Activated T-cell treated with anti-CD3 and anti-CD28 coated beads, Interleukin-2, amount 50 U/mL, for 24 hours (primary cell): ENCODE measurements around the gene POC5.
"Not testable (repeated sequence)": the region's sequence is repeated elsewhere in the genome, so short reads cannot be mapped to it uniquely, and the experiment has no call there.

Experiments
- DNase-seq: peaks from one replicate; pipeline ENCODE4 v3.0.0-alpha.2; 2020
- H3K27ac Mint-ChIP-seq: 2 replicates; pipeline ENCODE4 v1.8.0; 2020; ENCODE audit warnings: mild to moderate bottlenecking, mixed read lengths
- H3K27me3 Mint-ChIP-seq: 2 replicates; pipeline ENCODE4 v1.8.0; 2020; ENCODE audit warnings: mixed read lengths
- H3K36me3 Mint-ChIP-seq: 2 replicates; pipeline ENCODE4 v1.8.0; 2020; ENCODE audit warnings: low read depth, mixed read lengths
- H3K4me1 Mint-ChIP-seq: 2 replicates; pipeline ENCODE4 v1.8.0; 2020; ENCODE audit warnings: low read depth, mixed read lengths
- H3K4me3 Mint-ChIP-seq: 2 replicates; pipeline ENCODE4 v1.8.0; 2020; ENCODE audit warnings: mild to moderate bottlenecking, moderate library complexity, mixed read lengths
- H3K9me3 Mint-ChIP-seq: 2 replicates; pipeline ENCODE4 v1.8.0; 2020; ENCODE audit warnings: mixed read lengths

Gene POC5, protein sequence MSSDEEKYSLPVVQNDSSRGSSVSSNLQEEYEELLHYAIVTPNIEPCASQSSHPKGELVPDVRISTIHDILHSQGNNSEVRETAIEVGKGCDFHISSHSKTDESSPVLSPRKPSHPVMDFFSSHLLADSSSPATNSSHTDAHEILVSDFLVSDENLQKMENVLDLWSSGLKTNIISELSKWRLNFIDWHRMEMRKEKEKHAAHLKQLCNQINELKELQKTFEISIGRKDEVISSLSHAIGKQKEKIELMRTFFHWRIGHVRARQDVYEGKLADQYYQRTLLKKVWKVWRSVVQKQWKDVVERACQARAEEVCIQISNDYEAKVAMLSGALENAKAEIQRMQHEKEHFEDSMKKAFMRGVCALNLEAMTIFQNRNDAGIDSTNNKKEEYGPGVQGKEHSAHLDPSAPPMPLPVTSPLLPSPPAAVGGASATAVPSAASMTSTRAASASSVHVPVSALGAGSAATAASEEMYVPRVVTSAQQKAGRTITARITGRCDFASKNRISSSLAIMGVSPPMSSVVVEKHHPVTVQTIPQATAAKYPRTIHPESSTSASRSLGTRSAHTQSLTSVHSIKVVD

DNA sequence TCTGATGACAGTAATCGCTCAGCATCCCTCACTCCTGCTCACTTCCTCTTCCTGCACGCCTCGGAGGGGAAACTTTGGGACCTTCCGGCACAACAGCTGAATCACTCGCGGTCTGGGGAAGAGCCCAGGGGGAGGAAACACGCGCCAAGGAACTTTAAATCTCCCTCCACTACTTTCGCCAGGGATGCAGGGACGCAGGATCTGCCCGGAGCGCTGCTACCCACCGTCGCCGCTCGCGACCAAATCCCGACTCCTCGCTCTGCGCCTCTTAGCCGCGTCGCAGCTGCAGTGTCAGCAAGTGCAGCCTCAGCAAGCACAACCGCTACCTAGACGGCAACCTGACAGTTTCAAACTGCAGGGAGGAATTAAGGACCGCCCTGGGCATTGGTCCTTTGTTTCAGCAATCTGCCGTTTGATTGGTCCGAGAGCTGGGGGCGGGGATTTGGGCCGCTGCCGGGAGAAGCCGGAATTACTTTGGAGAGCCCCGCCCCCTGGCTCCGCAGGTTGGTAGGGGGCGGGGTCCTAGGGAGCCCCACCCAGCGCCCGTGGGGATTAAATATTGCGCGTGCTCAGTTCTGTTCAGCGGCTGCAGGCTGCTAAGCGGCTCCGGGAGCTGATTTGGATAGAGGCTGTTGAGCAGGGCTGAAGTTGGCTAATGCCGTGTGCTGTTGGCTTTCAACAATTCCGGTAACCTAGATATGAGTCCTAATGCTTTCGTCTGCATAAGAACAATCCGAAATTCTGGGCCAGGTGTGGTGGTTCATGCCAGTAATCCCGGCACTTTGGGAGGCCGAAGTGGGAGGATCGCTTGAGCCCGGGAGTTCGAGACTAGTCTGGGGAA lies at the start of gene POC5:
Gene POC5 (minus strand): TSS at position 356 of the 841 bp plus-strand sequence. CDS start 4,500 bp downstream, outside the sequence.
- peak within 1 kb of the TSS; percentile 96 for H3K4me3 Mint-ChIP-seq
- H3K9me3 Mint-ChIP-seq, result no peaks in the 10 kb centered on the region
- H3K36me3 Mint-ChIP-seq, result peaks cover 43% of the 10 kb centered on the region
- H3K4me1 Mint-ChIP-seq, result peaks cover 32% of the 10 kb centered on the region
- peak; percentile 99 for DNase-seq
- peak within 1 kb of the TSS; percentile 99 for H3K27ac Mint-ChIP-seq
- H3K27me3 Mint-ChIP-seq, result no peaks in the 10 kb centered on the region

DNA sequence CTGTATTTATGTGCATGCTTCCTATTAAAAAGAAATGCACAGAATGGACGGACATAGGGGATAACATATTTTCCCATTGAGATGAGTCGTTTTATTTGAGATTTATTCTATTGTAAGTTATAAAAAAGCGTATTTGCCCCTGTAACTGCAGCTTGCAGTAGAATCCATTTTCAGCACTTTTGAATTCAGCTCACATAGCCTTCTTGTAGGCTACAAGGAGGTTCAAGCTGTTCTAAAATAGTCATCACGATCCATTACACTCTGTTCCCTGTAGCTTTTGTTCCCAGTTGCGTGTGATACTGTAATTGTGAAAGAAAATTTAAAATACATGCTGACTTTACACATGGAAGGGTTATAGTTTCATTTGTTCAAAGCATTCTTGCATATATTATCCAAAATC lies 40.9 kb upstream of the POC5 start:
- H3K9me3 Mint-ChIP-seq, result no peaks in the 10 kb centered on the region
- no peaks in the 10 kb centered on the region for H3K36me3 Mint-ChIP-seq
- H3K27ac Mint-ChIP-seq, result no peak overlapping the region
- H3K4me1 Mint-ChIP-seq, result no peaks in the 10 kb centered on the region
- H3K27me3 Mint-ChIP-seq, result peaks cover 21% of the 10 kb centered on the region
- H3K4me3 Mint-ChIP-seq, result no peak overlapping the region
- DNase-seq, result no peak

DNA sequence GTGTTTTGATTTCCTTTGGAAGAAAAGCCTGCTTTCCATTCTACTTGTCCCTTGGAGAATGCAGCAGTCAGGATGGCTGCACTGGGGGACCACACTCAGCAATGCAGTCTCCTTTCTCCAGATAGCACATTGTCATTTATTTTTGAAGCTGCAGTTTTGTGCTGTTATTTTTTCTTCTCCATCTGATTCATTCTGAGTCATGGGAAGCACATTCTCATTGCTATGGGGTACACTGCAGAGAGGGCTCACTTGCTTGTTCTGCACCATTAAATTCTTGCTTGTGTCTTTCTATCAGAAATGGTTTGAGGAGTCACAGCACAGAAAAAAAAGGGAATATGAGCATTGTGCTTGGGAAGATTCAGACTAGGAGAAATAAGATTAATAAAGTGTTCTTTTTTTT lies 39.7 kb upstream of the POC5 start:
- DNase-seq, result no peak
- H3K36me3 Mint-ChIP-seq, result no peaks in the 10 kb centered on the region
- H3K4me1 Mint-ChIP-seq, result no peaks in the 10 kb centered on the region
- H3K27me3 Mint-ChIP-seq, result peaks cover 18% of the 10 kb centered on the region
- no peaks in the 10 kb centered on the region for H3K9me3 Mint-ChIP-seq
- no peak overlapping the region for H3K4me3 Mint-ChIP-seq
- no peak overlapping the region for H3K27ac Mint-ChIP-seq

DNA sequence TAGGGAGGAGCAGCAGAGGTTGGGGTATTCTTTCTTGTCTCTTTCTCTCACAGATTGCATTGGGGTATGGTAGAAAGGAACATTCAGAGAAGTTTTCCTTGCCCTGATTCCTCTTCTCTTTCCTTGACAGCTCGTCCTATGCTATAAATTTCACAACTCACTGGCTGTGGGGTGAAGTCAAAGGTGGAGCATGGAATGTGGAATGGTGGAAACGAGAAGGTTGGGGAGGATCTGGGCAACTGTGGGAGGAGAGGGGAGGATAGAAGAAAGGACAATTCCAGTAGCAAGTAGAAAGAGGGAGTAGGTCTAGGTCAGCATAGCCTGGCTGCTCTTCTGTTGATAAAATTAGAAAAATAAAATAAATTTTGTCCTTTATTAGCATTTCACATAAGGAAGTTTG lies 39.0 kb upstream of the POC5 start:
- no peaks in the 10 kb centered on the region for H3K36me3 Mint-ChIP-seq
- H3K9me3 Mint-ChIP-seq, result no peaks in the 10 kb centered on the region
- H3K4me3 Mint-ChIP-seq, result no peak overlapping the region
- no peaks in the 10 kb centered on the region for H3K4me1 Mint-ChIP-seq
- H3K27me3 Mint-ChIP-seq, result peaks cover 18% of the 10 kb centered on the region
- H3K27ac Mint-ChIP-seq, result no peak overlapping the region
- no peak for DNase-seq

DNA sequence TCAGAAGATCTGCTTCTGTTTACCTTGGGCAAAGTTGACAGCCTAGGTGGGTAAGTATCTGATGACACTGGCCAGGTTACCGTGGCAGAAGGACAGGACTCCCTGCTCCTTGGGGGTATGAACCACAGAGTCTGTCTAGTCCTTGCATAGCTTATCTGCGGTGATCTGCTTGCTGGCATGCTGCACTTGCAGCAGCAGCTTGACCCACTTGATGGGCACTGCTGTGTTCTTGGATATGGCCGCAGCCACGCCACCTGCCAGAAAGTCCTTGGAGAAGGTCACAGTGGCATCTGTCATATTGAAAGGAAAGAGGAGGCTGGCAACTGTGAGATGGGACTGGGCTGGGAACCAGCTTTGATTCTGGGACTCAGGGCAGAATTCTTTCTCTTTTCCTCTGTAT lies 35.9 kb upstream of the POC5 start:
- DNase-seq, result no peak
- Mint-ChIP-seq H3K36me3 (no peaks in the 10 kb centered on the region), H3K27ac (no peak overlapping the region), H3K4me3 (no peak overlapping the region), H3K27me3 (peaks cover 15% of the 10 kb centered on the region), H3K4me1 (no peaks in the 10 kb centered on the region), H3K9me3 (no peaks in the 10 kb centered on the region)

DNA sequence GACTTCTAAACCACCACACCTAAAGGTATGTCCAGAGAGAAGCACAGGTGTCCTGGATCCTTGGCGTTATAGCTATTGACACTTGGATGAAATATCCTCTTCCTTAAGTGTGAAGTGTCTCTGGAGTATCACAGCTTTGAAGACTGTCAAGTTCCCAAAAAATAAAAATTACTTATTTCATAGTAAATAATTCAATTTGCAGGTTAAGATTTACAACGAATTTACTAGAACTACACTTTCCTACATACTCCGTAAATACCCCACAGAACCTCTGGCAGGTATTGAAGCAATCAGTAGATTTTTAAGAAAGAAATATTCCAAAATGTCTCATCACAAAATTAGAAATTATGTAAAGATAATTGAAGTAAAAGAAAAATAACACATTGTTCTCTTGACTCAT lies 27.1 kb upstream of the POC5 start:
- Mint-ChIP-seq H3K27me3 (peaks cover 15% of the 10 kb centered on the region), H3K9me3 (no peaks in the 10 kb centered on the region), H3K4me3 (no peak overlapping the region), H3K27ac (no peak overlapping the region), H3K36me3 (no peaks in the 10 kb centered on the region), H3K4me1 (peaks cover 2% of the 10 kb centered on the region)
- no peak for DNase-seq

DNA sequence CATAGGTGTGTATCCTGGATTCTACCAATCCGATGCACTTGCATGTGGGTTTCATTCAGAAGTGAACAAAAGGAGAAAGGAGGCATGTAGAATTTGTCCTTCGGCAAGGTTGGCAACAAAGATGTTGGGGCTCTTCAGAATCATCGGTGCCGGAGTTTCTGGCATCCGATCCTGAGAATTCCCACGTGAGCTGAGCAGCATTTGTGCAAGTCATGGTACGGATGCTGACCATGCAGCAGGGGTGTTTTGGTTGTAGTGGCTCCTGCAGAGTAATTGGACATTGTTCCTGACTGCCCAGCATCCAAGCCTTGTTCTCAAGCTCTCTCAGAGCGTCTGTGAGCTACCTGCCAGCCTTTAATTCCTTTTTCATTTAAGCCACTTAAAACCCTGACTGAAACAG lies 19.0 kb upstream of the POC5 start:
- H3K4me3 Mint-ChIP-seq, result no peak overlapping the region
- no peaks in the 10 kb centered on the region for H3K9me3 Mint-ChIP-seq
- H3K36me3 Mint-ChIP-seq, result no peaks in the 10 kb centered on the region
- no peaks in the 10 kb centered on the region for H3K4me1 Mint-ChIP-seq
- no peak overlapping the region for H3K27ac Mint-ChIP-seq
- H3K27me3 Mint-ChIP-seq, result peaks cover 12% of the 10 kb centered on the region
- DNase-seq, result no peak

DNA sequence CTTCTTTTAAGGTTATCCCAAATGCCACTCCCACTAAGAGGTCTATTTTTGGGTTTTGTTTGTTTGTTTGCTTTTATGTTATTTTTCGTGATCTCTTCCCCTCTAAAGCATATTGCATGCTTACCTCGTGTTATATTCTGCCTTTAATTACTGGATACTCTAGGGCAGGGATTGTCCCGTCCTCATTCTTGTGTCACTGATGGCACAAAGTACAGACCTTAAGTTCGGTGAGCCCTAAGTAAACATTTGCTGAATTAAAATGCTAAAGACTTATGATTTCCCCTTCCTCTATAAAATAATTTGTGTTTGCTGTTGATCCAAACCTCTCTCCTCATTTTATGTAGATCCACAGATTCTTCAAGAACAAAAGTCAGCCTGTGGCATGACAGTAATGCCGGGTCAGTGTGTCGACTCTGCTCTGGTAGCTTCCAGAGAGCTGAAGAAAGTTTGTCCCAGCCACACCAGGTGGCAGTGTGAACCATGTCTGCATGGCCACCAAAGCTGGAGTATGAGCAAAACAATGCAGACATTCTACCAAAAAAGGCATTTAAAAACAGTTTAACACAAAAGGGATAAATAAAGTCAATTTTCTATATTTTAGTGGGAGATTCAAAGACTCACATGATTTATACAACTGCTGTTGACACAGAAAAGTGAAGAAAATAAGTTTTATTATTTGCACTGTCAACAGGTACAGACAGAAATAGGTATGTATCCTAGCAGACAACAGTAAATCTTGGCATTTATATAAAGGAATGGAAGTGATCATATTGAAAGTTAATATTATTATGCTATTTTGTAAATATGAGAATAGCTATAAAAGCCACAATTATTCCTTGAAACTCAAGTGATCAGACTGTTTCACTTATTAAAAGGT lies 17.9 kb upstream of the POC5 start:
- Mint-ChIP-seq H3K27me3 (peaks cover 6% of the 10 kb centered on the region), H3K4me3 (no peak overlapping the region), H3K36me3 (no peaks in the 10 kb centered on the region), H3K4me1 (no peaks in the 10 kb centered on the region), H3K27ac (no peak overlapping the region), H3K9me3 (no peaks in the 10 kb centered on the region)
- no peak for DNase-seq

DNA sequence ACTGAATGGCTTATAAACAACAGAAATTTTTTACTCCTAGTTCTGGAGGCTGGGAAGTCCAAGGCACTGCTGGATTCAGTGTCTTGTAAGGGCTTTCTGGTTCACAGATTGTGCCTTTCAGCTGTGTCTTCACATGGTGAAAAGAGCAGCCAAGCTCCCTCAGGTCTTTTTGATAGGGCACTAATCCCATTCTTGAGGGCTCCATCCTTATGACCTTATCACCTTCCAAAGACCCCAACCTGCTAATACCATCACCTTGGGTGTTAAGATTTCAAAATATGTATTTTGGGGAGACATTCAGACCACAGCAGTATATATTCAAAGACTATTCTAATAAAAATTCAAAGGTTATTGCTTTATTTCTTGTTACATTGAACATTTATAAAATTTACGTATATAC lies 16.5 kb upstream of the POC5 start:
- H3K9me3 Mint-ChIP-seq, result no peaks in the 10 kb centered on the region
- no peak for DNase-seq
- peaks cover 6% of the 10 kb centered on the region for H3K27me3 Mint-ChIP-seq
- no peak overlapping the region for H3K4me3 Mint-ChIP-seq
- no peaks in the 10 kb centered on the region for H3K36me3 Mint-ChIP-seq
- no peaks in the 10 kb centered on the region for H3K4me1 Mint-ChIP-seq
- no peak overlapping the region for H3K27ac Mint-ChIP-seq

DNA sequence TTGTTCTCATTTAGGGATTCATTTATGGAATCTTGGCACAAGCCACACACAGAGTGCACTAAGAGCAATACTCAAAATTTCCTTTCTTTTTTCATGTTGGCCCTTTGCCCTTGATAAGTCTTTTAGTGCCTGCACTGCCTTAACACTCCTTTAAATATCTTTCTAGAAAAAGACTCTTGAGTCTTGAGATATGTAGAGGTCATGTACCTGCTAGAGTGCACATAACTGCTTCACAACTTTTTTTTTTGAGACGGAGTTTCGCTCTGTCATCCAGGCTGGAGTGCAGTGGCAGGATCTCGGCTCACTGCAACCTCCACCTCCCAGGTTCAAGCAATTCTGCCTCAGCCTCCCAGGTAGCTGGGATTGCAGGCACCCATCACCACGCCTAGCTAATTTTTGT lies 14.3 kb upstream of the POC5 start:
- not testable (repeated sequence) for H3K36me3 Mint-ChIP-seq, H3K27ac Mint-ChIP-seq

DNA sequence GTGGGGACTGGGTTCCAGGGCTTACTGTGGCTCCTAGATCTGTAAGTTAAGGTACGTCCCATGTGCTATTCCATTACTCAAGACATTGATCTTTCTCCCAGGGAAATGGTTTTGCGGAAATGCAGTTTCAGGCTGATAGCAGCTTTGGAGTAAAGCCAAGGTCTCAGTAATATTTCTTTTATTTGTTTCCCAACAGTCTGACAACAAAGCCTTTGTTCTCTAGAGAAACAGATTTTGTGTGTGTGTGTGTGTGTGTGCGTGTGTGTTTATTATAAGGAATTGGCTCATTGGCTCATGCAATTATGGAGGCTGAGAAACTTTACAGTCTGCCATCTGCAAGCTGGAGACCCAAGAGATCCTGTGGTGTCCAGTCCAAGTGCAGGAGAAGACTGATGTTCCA lies 12.1 kb upstream of the POC5 start:
- H3K27ac Mint-ChIP-seq, result no peak overlapping the region
- H3K36me3 Mint-ChIP-seq, result no peaks in the 10 kb centered on the region
- no peaks in the 10 kb centered on the region for H3K9me3 Mint-ChIP-seq
- H3K27me3 Mint-ChIP-seq, result peaks cover 18% of the 10 kb centered on the region
- DNase-seq, result no peak
- H3K4me3 Mint-ChIP-seq, result no peak overlapping the region
- H3K4me1 Mint-ChIP-seq, result no peaks in the 10 kb centered on the region

More for the DNA sequence above, 14.3 kb upstream of the POC5 start:
- H3K4me1 Mint-ChIP-seq, H3K9me3 Mint-ChIP-seq, H3K4me3 Mint-ChIP-seq, DNase-seq: not testable (repeated sequence)
- peaks cover 16% of the 10 kb centered on the region for H3K27me3 Mint-ChIP-seq

DNA sequence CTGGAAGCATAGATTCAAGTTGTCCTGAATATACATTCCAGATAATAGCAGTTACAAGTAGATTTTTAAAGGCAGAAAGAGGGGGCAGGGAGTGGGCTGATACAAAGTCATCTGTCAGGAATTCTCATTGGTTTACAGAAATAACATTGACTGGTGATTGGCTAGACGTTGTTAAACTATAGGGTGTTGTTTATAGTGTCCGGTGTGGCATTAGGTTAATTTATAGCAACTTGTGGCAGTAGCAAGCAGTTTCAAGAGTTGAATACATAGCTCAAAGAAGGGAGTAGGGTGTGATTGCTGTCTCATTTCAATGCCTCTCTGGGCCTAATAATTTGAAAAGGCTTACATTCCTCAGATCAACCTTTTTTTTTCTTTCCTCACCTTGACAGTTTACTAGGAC lies 10.7 kb upstream of the POC5 start:
- peaks cover 2% of the 10 kb centered on the region for H3K9me3 Mint-ChIP-seq

DNA sequence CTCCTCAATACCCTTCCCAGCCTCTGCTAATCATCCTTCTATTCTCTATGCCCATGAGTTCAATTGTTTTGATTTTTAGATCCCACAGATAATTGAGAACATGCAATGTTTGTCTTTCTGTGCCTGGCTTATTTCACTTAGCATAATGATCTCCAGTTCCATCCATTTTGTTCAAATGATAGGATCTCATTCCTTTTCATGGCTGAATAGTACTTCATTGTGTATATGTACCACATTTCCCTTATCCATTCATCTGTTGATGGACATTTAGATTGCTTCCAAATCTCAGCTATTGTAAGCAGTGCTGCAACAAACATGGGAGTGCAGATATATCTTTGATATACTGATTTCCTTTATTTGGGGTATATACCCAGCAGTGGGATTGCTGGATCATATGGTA lies 9.0 kb upstream of the POC5 start:
- H3K27me3 Mint-ChIP-seq, result peaks cover 16% of the 10 kb centered on the region
- not testable (repeated sequence) for H3K4me3 Mint-ChIP-seq, H3K27ac Mint-ChIP-seq, H3K9me3 Mint-ChIP-seq, H3K4me1 Mint-ChIP-seq, DNase-seq, H3K36me3 Mint-ChIP-seq

More for the DNA sequence above, 10.7 kb upstream of the POC5 start:
- Mint-ChIP-seq H3K27ac (no peak overlapping the region), H3K27me3 (peaks cover 18% of the 10 kb centered on the region), H3K4me1 (no peaks in the 10 kb centered on the region), H3K36me3 (no peaks in the 10 kb centered on the region), H3K4me3 (no peak overlapping the region)
- no peak for DNase-seq

DNA sequence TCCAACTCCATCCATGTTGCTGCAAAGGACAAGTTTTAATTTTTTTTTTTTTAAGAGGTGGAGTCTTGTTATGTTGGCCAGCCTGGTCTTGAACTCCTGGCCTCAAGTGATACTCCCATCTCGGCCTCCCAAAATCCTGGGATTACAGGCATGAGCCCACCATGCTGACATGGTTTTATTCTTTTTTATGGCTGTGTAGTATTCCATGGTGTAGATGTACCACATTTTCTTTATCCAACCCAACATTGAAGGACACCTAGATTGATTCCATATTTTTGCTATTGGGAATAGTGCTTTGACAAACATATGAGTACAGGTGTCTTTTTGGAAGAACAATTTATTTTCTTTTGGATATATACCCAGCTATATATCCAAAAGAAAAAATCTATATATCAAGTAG lies 6.1 kb upstream of the POC5 start:
- peaks cover 16% of the 10 kb centered on the region for H3K27me3 Mint-ChIP-seq
- H3K27ac Mint-ChIP-seq, result no peak overlapping the region
- DNase-seq, result no peak
- no peaks in the 10 kb centered on the region for H3K4me1 Mint-ChIP-seq
- H3K4me3 Mint-ChIP-seq, result no peak overlapping the region
- H3K9me3 Mint-ChIP-seq, result peaks cover 2% of the 10 kb centered on the region
- no peaks in the 10 kb centered on the region for H3K36me3 Mint-ChIP-seq
